ENCODE measurements around the gene MROH7. TPM values are rescaled to one million over a fixed set of nuclear protein-coding genes. Genes with fewer than 3 reads are reported as not detected.

The MROH7 gene
- total and polyA plus RNA-seq, 8 donors, result 0.68 to 33.8 (median 5.2) TPM

DNA sequence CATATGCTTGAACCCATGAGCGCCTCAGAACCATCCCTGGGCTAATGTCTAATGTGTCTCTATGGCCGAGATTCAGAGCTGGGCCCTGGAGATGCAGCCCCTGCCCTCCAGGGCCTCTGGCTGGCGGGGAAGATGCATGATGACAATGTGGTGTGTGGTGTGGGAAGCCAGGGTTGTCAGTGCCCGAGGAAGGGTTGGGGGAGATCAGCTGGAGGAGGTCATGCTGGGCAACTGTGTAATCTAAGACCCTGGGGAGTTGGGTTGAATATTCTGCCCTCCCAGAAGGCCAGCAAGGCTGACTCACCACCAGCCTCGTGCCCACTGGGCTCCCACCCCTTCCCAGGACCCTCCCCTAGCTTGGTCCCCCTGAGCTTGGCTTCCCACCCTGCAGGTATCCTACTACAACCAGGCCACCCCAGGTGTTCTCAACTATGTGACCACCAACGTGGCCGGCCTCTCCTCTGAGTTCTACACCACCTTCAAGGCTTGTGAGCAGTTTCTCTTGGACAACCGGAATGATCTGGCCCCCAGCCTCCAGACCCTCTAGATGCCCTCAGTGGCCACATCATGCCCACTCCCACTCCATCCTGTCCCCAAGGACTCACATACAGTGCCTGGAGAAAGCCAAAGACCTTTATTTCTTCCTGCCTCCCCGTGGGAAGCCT is 32.9 kb upstream of the MROH7 start:
- no peak for TF ChIP-seq POLR2AphosphoS5 (IDR thresholded peaks at IDR 0.05)
- no peak for TF ChIP-seq POLR2A (IDR thresholded peaks at IDR 0.05)
- TF ChIP-seq, protein P1, sequence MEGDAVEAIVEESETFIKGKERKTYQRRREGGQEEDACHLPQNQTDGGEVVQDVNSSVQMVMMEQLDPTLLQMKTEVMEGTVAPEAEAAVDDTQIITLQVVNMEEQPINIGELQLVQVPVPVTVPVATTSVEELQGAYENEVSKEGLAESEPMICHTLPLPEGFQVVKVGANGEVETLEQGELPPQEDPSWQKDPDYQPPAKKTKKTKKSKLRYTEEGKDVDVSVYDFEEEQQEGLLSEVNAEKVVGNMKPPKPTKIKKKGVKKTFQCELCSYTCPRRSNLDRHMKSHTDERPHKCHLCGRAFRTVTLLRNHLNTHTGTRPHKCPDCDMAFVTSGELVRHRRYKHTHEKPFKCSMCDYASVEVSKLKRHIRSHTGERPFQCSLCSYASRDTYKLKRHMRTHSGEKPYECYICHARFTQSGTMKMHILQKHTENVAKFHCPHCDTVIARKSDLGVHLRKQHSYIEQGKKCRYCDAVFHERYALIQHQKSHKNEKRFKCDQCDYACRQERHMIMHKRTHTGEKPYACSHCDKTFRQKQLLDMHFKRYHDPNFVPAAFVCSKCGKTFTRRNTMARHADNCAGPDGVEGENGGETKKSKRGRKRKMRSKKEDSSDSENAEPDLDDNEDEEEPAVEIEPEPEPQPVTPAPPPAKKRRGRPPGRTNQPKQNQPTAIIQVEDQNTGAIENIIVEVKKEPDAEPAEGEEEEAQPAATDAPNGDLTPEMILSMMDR (IDR thresholded peaks at IDR 0.05), result no peak
- no peak for TF ChIP-seq EP300 (IDR thresholded peaks at IDR 0.05)
- no peak for DNase-seq
- 75 to 93% (median 90%) methylated on average over 8 to 9 of the region's 9 CpGs for WGBS, 5 donors
- no peaks in the 10 kb centered on the region for H3K27me3 ChIP-seq
- peaks cover 12 to 67% (median 51%) of the 10 kb centered on the region in 4 donors for H3K36me3 ChIP-seq
- no peaks in the 10 kb centered on the region for H3K9me3 ChIP-seq
- no peak overlapping the region for H3K27ac ChIP-seq
- intact Hi-C loops (cut with DNase I; ENCODE audit: low total_unique reads), result no loop called here
- H3K4me3 ChIP-seq, result no peak overlapping the region
- H3K4me1 ChIP-seq, result no peaks in the 10 kb centered on the region

DNA sequence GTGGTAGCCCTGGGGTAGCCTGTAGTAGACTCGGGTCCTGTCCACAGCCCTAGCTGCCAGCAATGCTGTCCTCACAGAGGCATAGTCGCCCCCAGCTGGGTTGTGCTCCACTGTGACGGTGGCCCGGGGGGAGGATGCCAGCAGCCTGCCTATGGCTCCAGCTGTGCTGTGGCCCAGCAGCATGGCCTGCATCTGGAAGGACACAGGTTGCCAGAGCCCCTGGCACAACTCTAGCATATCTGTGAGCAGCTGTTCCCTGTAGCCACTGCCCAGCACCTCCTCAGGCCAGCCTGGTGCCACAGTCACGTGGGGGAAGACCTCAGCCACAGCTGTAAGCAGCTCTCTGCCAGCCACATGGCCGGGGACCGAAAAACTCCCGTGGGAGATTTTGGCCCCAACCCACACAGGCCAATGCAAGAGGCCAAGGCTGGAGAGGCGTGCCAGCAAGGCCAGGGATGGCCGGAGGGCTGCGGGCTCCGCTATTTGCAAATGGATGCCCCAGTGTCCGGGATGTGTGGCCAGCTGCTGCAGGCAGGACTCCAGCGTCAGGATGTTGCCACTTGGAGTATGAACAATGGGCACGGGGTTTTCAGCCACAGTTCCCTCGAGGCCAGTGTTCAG is 32.2 kb upstream of the MROH7 start:
- peak in 1 of 2 donors; percentile 28 for DNase-seq
- no peaks in the 10 kb centered on the region for H3K9me3 ChIP-seq
- intact Hi-C loops (cut with DNase I; ENCODE audit: low total_unique reads), result no loop called here
- no peak overlapping the region for H3K4me3 ChIP-seq
- no peak for TF ChIP-seq EP300 (IDR thresholded peaks at IDR 0.05)
- TF ChIP-seq POLR2AphosphoS5 (IDR thresholded peaks at IDR 0.05), result no peak
- TF ChIP-seq, protein P1 (IDR thresholded peaks at IDR 0.05), result no peak
- TF ChIP-seq POLR2A (IDR thresholded peaks at IDR 0.05), result no peak
- 71 to 82% (median 78%) methylated on average over 9 to 16 of the region's 16 CpGs for WGBS, 5 donors
- peaks cover 0 to 4% (median 0%) of the 10 kb centered on the region in 4 donors for H3K4me1 ChIP-seq
- H3K36me3 ChIP-seq, result peaks cover 12 to 60% (median 46%) of the 10 kb centered on the region in 4 donors
- no peaks in the 10 kb centered on the region for H3K27me3 ChIP-seq
- H3K27ac ChIP-seq, result no peak overlapping the region

DNA sequence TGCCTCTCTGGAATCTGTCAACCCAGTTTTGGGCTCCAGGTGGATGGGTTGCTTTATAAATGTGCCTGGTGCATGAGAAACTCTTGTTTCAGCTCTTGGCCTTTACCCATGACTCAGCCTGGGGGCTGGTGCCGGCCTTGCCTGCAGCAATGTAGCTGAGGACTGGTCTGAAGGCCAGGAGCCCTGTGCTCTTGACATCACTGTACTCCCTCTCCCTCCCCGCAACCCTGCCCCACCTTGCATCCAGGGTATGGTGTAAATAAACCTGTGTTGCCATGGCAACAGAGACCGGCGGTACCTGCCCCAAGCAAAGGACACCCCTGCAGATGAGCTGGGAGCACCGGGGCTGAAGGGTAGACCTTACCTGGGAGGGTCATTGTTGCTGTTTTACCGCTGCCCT is 31.5 kb upstream of the MROH7 start:
- Histone ChIP-seq H3K36me3 (peaks cover 8 to 53% (median 40%) of the 10 kb centered on the region in 4 donors), H3K4me1 (peaks cover 0 to 4% (median 0%) of the 10 kb centered on the region in 4 donors), H3K27ac (no peak overlapping the region), H3K9me3 (no peaks in the 10 kb centered on the region), H3K27me3 (no peaks in the 10 kb centered on the region), H3K4me3 (no peak overlapping the region)
- intact Hi-C loops (cut with DNase I; ENCODE audit: low total_unique reads), result no loop called here
- no peak for DNase-seq
- WGBS, 5 donors, result 74 to 100% (median 76%) methylated on average over 1 to 6 of the region's 6 CpGs
- TF ChIP-seq POLR2A (IDR thresholded peaks at IDR 0.05), result no peak
- TF ChIP-seq, protein P1 (IDR thresholded peaks at IDR 0.05), result no peak
- no peak for TF ChIP-seq POLR2AphosphoS5 (IDR thresholded peaks at IDR 0.05)
- TF ChIP-seq EP300 (IDR thresholded peaks at IDR 0.05), result no peak

DNA sequence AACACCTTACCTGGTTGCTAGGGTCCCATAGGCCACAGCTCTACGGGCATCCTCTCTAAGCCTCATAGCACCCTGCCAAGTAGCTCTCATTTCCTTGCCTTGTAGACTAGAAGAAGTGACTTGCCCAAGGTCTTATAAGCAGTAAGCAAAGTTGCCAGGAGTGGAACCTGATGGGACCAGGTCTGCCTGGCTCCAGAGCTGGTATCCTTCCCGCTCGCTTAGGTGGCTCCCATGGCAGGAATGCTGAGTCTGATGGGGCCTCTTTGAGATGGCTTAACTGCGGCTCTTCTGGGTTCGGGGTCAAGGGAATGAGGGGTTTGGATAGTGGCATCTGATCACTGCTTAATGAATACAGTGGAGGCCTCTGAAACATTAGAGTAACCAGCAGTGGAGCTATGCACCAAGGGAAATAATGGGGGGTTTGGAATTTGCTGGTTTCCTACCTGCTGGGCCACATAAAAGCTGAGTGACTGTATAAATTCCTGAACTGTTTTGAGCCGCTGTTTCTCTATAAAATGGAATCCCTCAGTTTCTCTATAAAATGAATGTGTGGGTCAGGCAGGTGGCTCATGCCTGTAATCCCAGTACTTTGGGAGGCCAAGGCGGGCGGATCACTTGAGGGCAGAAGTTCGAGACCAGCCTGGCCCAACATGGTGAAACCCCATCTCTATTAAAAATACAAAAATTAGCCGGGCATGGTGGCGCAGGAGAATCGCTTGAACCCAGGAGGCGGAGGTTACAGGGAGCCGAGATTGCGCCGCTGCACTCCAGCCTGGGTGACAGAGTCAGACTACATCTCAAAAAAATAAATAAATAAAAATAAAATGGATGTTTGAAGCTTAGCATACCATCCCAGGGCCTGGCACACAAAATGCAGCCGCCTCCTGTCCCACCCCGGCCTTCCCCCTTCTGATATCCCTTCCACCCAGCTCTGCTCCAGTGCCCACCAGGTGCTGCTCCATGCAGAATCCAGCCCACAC is 30.7 kb upstream of the MROH7 start:
- no peak for DNase-seq
- WGBS, 5 donors, result 94 to 96% (median 95%) methylated on average over 18 of the region's 18 CpGs

More for the DNA sequence above, 30.7 kb upstream of the MROH7 start:
- Histone ChIP-seq H3K27ac (no peak overlapping the region), H3K4me1 (peaks cover 0 to 4% (median 0%) of the 10 kb centered on the region in 4 donors), H3K27me3 (no peaks in the 10 kb centered on the region), H3K4me3 (no peak overlapping the region), H3K36me3 (peaks cover 6 to 48% (median 36%) of the 10 kb centered on the region in 4 donors), H3K9me3 (no peaks in the 10 kb centered on the region)
- TF ChIP-seq, protein P1 (IDR thresholded peaks at IDR 0.05), result no peak
- TF ChIP-seq POLR2A (IDR thresholded peaks at IDR 0.05) (no peak), POLR2AphosphoS5 (IDR thresholded peaks at IDR 0.05) (no peak), EP300 (IDR thresholded peaks at IDR 0.05) (no peak)
- intact Hi-C loops (cut with DNase I; ENCODE audit: low total_unique reads), result no loop called here
